HG03457 (cell line): ENCODE data around the gene MT1G.
"Not testable (repeated sequence)": the region's sequence is repeated elsewhere in the genome, so short reads cannot be mapped to it uniquely, and the experiment has no call there.

Experiments used
- ATAC-seq: cut with Tn5 transposase; IDR thresholded peaks from one replicate; pipeline ENCODE4 v1.9.1; 2021; ENCODE audit warnings: moderate number of reproducible peaks; ENCODE audit not compliant: unreplicated experiment

The MT1G gene

GRCh38 chr16:56665286-56666261, 2.3 kb downstream of the MT1G start:
- not testable (repeated sequence) for ATAC-seq

- ATAC-seq, result no peak
Observed at GRCh38 chr16:56664506-56664905, 3.4 kb downstream of the MT1G start.

GRCh38 chr16:56662357-56663354, 5.2 kb downstream of the MT1G start:
- ATAC-seq, result no peak

GRCh38 chr16:56658327-56658875, 9.5 kb downstream of the MT1G start:
- ATAC-seq, result no peak

GRCh38 chr16:56657555-56658326, 10.1 kb downstream of the MT1G start, which contains the start of gene MT1F:
TSS of gene MT1F (plus strand) at chr16:56657959. CDS start at chr16:56658059, 100 bp downstream.
- no peak for ATAC-seq

GRCh38 chr16:56653218-56653617, 14.6 kb downstream of the MT1G start:
- no peak for ATAC-seq

- ATAC-seq, result no peak
Observed at GRCh38 chr16:56652600-56652999, 15.3 kb downstream of the MT1G start.

- no peak for ATAC-seq
Observed at GRCh38 chr16:56651586-56651985, 16.3 kb downstream of the MT1G start, which contains the start of gene MT1B. TSS of gene MT1B (plus strand) at chr16:56651886. CDS start at chr16:56651954, 68 bp downstream.

- ATAC-seq, result no peak
Observed at GRCh38 chr16:56649820-56650219, 18.0 kb downstream of the MT1G start.

GRCh38 chr16:56649271-56649670, 18.6 kb downstream of the MT1G start:
- ATAC-seq, result no peak

GRCh38 chr16:56647641-56648431, 20.0 kb downstream of the MT1G start:
- no peak for ATAC-seq

GRCh38 chr16:56645838-56646237, 22.0 kb downstream of the MT1G start:
- no peak for ATAC-seq

- no peak for ATAC-seq
Observed at GRCh38 chr16:56645311-56645710, 22.6 kb downstream of the MT1G start.

- ATAC-seq, result no peak
Observed at GRCh38 chr16:56643833-56644232, 24.0 kb downstream of the MT1G start.

- peak; percentile 66 for ATAC-seq
Observed at GRCh38 chr16:56643080-56643778, 24.6 kb downstream of the MT1G start.

GRCh38 chr16:56641166-56641565, 26.7 kb downstream of the MT1G start:
- ATAC-seq, result no peak

- ATAC-seq, result no peak
Observed at GRCh38 chr16:56640076-56640475, 27.8 kb downstream of the MT1G start.

GRCh38 chr16:56639045-56639444, 28.8 kb downstream of the MT1G start:
- no peak for ATAC-seq
